Fibroblast of skin of abdomen (primary cell): Measurements from ENCODE around the gene DRD4. TPM values are rescaled to one million over a fixed set of nuclear protein-coding genes. Genes with fewer than 3 reads are reported as not detected.

Experiments used
- DNase-seq: peaks from one replicate; pipeline ENCODE4 v3.0.0-alpha.2; 2013
- polyA plus RNA-seq, 2 experiments: library from polyadenylated mRNA; unstranded; fragments of 120-200 nt; gene quantifications; one replicate each; pipeline ENCODE4 v1.2.1, GENCODE V29; 2013; ENCODE audit not compliant: insufficient read length in 2 of 2

Gene DRD4
- polyA plus RNA-seq (2013, experiment 1 of 2; ENCODE audit: insufficient read length) = 0.55 TPM
- polyA plus RNA-seq (2013, experiment 2 of 2; ENCODE audit: insufficient read length) = 0.61 TPM

GRCh38 chr11:636511-637332 is at the start of gene DRD4:
TSS of gene DRD4 (plus strand) at chr11:637269. CDS start at chr11:637305, 36 bp downstream.
- peak; percentile 33 for DNase-seq

- DNase-seq = no peak
Measured at GRCh38 chr11:587546-587945, 49.5 kb upstream of the DRD4 start.

GRCh38 chr11:587978-588380 is 49.1 kb upstream of the DRD4 start:
- no peak for DNase-seq

GRCh38 chr11:589798-590197 is 47.3 kb upstream of the DRD4 start:
- no peak for DNase-seq

- no peak for DNase-seq
Measured at GRCh38 chr11:590997-591396, 46.1 kb upstream of the DRD4 start.

- no peak for DNase-seq
Measured at GRCh38 chr11:592501-592900, 44.6 kb upstream of the DRD4 start.

- no peak for DNase-seq
Measured at GRCh38 chr11:592918-593317, 44.2 kb upstream of the DRD4 start.

GRCh38 chr11:593347-593746 is 43.7 kb upstream of the DRD4 start:
- DNase-seq = no peak

GRCh38 chr11:595400-595799 is 41.7 kb upstream of the DRD4 start:
- DNase-seq = no peak

GRCh38 chr11:596374-596773 is 40.7 kb upstream of the DRD4 start:
- DNase-seq = no peak

GRCh38 chr11:597166-597725 is 39.8 kb upstream of the DRD4 start:
- no peak for DNase-seq

- DNase-seq = no peak
Measured at GRCh38 chr11:598005-598680, 38.9 kb upstream of the DRD4 start.

- DNase-seq = no peak
Measured at GRCh38 chr11:601573-602245, 35.4 kb upstream of the DRD4 start.

GRCh38 chr11:603154-603553 is 33.9 kb upstream of the DRD4 start:
- DNase-seq = no peak

- no peak for DNase-seq
Measured at GRCh38 chr11:605286-606129, 31.6 kb upstream of the DRD4 start.

GRCh38 chr11:606245-606644 is 30.8 kb upstream of the DRD4 start:
- no peak for DNase-seq

- no peak for DNase-seq
Measured at GRCh38 chr11:607020-607780, 29.9 kb upstream of the DRD4 start.

GRCh38 chr11:607971-608659 is 29.0 kb upstream of the DRD4 start:
- no peak for DNase-seq

- DNase-seq = no peak
Measured at GRCh38 chr11:608791-609251, 28.2 kb upstream of the DRD4 start.

- DNase-seq = no peak
Measured at GRCh38 chr11:609341-609811, 27.7 kb upstream of the DRD4 start.
